ENCODE data around the gene VPS51.
A peak's percentile ranks its signal among the peaks of the same experiment; 100 is the strongest.

The VPS51 gene

DNA sequence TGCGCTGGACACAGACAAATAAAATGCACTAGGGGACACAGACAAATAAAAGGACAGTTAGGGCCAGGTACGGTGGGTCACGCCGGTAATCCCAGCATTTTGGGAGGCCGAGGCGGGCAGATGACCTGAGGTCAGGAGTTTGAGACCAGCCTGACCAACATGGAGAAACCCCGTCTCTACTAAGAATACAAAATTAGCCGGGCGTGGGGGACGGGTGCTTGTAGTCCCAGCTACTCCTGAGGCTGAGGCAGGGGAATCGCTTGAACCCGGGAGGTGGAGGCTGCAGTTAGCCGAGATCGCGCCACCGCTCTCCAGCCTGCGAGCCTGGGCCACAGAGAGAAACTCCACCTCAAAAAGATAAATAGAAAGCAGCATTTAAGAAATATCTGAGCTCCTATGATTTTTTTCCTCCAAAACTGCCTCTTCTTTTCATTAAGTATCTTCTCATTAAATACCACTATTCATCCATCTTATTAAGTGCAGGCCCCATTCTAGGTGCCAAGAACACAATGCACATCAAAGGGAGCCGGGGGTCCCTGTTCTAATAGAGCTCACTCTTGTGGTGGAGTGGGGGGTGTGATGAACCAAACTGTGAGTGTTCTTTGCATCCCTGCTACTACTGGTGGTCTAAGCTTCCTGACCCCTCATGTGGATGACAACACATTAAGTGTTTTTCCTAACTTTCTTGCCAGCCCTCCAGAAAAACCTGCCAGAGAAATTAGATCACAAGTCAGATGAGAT lies 22.3 kb downstream of the VPS51 start:
- TF ChIP-seq, protein P1, sequence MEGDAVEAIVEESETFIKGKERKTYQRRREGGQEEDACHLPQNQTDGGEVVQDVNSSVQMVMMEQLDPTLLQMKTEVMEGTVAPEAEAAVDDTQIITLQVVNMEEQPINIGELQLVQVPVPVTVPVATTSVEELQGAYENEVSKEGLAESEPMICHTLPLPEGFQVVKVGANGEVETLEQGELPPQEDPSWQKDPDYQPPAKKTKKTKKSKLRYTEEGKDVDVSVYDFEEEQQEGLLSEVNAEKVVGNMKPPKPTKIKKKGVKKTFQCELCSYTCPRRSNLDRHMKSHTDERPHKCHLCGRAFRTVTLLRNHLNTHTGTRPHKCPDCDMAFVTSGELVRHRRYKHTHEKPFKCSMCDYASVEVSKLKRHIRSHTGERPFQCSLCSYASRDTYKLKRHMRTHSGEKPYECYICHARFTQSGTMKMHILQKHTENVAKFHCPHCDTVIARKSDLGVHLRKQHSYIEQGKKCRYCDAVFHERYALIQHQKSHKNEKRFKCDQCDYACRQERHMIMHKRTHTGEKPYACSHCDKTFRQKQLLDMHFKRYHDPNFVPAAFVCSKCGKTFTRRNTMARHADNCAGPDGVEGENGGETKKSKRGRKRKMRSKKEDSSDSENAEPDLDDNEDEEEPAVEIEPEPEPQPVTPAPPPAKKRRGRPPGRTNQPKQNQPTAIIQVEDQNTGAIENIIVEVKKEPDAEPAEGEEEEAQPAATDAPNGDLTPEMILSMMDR (conservative IDR thresholded peaks at IDR 0.05), result no peak; the same call in 1 of the 2 replicates
- peak overlapping the region; percentile 100 for H3K27ac ChIP-seq

DNA sequence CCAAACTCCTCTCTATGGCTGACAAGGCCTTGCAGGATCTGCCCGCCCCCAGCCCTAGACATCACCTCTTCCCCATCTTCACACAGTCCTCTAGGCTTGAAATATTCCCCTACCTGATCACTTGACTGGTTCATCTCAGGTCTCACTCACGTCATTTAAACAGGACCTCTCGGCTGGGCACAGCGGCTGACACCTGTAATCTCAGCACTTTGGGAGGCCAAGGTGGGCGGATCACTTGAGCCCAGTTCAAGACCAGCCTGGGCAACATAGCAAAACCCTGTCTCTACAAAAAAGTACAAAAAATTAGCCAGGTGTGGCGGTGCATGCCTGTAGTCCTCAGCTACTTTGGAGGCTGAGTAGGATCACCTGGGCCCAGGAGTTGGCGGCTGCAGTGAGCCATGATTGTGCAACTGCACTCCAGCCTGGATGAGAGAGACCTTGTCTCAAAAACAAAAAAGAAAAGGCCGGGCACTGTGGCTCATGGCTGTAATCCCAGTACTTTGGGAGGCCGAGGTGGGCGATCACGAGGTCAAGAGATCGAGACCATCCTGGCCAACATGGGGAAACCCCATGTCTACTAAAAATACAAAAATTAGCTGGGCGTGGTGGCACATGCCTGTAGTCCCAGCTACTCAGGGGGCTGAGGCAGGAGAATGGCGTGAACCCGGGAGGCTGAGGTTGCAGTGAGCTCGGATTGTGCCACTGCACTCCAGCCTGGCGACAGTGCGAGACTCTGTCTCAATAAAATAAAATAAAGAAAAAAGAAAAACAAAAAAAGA lies 23.1 kb downstream of the VPS51 start:
- peak overlapping the region; percentile 100 for H3K27ac ChIP-seq

DNA sequence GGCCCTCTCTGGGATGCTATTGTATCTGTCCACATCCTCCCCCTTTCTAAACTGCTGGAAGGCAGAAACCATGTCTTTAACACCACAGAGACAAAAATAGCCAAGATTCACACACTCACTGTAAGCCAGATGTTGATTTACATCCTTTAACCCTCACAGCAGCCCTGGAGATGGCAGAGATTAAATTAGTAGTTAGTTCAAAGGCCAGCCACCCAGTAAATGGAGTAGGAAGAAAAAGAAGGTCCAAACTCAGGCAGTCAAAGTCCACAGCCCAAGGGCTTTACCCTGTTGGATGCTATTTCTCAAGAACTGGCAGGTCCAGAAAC lies 23.6 kb downstream of the VPS51 start:
- H3K27ac ChIP-seq, result peak overlapping the region; percentile 100
- TF ChIP-seq, protein P1 (conservative IDR thresholded peaks at IDR 0.05), result no peak

DNA sequence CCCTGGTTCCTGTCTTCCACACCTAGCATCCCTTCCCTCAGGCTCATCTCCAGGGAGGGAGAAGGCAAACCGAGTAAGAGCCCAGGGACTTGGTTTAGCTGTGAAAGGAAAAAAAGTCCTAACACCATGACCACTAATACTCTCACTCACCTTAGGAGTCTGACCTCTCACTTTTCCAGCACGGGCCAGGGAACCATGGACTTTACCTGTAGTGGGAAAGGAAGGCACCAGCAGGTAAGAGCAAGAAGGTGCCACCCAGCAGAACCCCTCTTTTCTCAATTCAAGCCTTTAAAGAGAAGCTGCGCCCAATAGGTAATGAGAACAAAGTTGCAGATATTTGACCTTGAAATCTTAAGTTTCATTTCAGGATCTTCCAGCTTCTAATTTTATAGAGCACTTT lies 24.8 kb downstream of the VPS51 start:
- TF ChIP-seq, protein P1 (conservative IDR thresholded peaks at IDR 0.05), result no peak
- H3K27ac ChIP-seq, result peak overlapping the region; percentile 100

DNA sequence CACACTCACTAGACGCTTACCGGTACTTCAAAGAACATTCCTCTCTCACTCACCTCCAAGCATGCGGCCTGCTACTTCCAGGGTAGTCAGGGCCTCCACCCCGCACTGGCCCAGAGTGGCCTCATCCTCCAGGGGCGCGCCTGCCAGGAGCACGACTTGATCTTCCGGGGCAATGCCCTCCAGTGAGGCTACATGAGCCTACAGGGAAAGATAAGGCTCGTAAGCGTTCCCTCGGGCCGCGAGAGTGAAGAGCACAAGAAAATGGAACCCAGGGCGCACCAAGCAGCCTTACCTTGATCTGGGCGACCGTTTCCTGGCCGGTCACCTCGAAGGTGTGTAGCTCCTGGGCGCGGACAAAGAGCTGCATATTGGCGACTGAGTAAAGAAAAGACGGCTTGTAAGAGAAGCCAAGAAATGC lies 25.4 kb downstream of the VPS51 start:
- H3K27ac ChIP-seq, result peak overlapping the region; percentile 100
- TF ChIP-seq, protein P1 (conservative IDR thresholded peaks at IDR 0.05), result peak; percentile 12; the same call in 1 of the 2 replicates

DNA sequence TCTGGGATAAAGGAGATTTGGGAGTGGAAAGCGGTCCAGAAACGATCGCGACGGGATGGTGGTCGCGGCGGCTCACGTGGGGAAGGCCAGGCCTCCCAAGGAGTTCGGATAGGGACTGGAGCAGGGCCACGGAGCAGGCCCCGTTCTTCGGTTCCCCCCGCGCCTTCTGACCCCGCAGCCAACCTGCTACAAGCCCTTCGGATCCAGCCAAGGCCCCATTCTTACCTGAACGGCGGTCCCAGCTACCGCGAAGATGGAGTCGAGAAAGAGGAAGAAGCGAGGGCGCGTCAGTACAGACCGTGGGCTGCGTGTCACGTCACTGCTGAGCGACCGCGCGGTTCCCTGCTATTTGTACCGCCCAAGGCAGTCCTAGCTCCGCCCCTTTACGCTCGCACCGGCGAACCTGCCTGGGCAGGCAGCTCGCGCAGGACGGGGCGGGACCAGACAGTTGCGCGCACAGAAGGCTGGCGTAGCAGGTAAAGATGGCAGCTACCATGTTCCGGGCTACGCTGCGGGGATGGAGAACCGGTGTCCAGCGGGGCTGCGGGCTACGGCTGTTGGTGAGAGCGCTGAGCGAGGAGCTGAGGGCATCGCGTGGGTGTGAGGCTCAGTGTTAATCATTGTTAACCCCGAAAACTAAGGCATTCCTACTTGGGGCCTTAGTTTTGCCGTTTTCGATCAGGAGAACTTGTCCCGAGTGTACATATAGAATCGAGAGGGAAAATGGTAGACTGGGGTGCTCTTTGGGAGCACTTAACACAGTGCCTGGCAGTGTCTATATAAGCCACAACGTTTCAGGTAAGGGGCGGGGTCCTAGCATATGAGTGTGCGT lies 26.1 kb downstream of the VPS51 start, which contains the start of the genes FAU and MRPL49:
Gene FAU (minus strand): TSS at position 270 of the 832 bp plus-strand sequence. CDS start 321 bp downstream, outside the sequence.
Gene MRPL49 (plus strand): TSS at position 457 of the 832 bp plus-strand sequence. CDS start 26 bp downstream, at position 483.
- TF ChIP-seq, protein P1 (conservative IDR thresholded peaks at IDR 0.05), result no peak
- H3K27ac ChIP-seq, result peak within 1 kb of the TSS; percentile 100

DNA sequence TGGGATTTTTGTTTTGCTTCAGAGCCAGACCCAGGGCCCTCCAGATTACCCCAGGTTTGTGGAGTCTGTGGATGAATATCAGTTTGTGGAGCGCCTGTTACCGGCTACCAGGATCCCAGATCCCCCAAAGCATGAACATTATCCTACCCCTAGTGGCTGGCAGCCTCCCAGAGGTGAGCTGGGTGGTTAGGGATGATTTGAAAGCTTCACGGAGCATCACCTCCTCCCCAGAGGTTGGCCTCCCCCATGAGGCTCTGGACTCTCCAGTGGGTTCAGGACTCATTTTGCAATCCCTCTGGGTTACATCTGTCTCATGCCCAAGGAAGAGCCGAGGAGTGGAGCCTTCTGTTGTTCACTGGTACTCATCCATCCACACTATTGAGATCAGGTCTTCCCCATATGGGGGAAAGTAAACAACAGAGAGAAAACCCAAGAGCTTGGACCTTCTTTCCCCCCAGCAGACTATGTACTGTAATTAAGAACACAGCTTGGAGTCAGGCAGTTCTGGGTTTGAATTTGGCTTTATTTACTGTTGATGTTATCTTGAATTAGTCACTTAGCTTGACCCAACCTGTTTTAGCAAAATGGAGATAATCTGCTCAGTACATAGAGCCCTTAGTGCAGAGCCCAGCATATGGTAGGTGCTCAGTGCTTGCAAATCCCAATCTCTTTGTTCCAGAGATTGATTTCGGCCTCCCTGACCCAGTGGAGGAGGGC lies 28.6 kb downstream of the VPS51 start:
- TF ChIP-seq, protein P1 (conservative IDR thresholded peaks at IDR 0.05), result no peak
- peak overlapping the region; percentile 100; the same call in 1 of the 2 replicates for H3K27ac ChIP-seq

All from VCaP (cell line).